Vagina (tissue), 2 donors: ENCODE measurements around the gene GLT1D1.

Source experiments
- CTCF ChIP-seq, 3 experiments: fragments of 450-650 bp in 2 of 3; fragments of 200-600 bp in 1 of 3; sonication (generic) in 1 of 3; IDR thresholded peaks; one replicate each; pipeline ENCODE4 v1.5.1; 2017 to 2019; ENCODE audit warnings: antibody characterized with exemption in 3 of 3, mild to moderate bottlenecking in 2 of 3, moderate library complexity in 2 of 3
- POLR2A ChIP-seq, 2 donors: fragments of 450-650 bp; IDR thresholded peaks; one replicate each; pipeline ENCODE4 v1.6.1; 2017; ENCODE audit warnings: antibody characterized with exemption in 2 of 2, mild to moderate bottlenecking in 2 of 2, moderate library complexity in 2 of 2
- POLR2AphosphoS5 ChIP-seq, 2 donors: sonication (generic); formaldehyde crosslinking; IDR thresholded peaks; one replicate each; pipeline ENCODE4 v1.9.0; 2017; ENCODE audit warnings: antibody characterized with exemption in 2 of 2, mild to moderate bottlenecking in 2 of 2, low read depth in 1 of 2; ENCODE audit not compliant: insufficient read depth in 1 of 2

GRCh38 chr12:128944956-128945355, 91.7 kb downstream of the GLT1D1 start:
- TF ChIP-seq CTCF (IDR thresholded peaks at IDR 0.05) (no peak), POLR2A (IDR thresholded peaks at IDR 0.05) (no peak), POLR2AphosphoS5 (IDR thresholded peaks at IDR 0.05; ENCODE audit: insufficient read depth in 1 of 2, low read depth in 1 of 2) (no peak)
